Hepatocyte (in vitro differentiated cells): ENCODE results near the gene ABL1. TPM values are rescaled to one million over a fixed set of nuclear protein-coding genes. Genes with fewer than 3 reads are reported as not detected.
A peak's percentile ranks its signal among the peaks of the same experiment; 100 is the strongest.

Source experiments
- DNase-seq: peaks from one replicate; pipeline ENCODE4 v3.0.0-alpha.2; 2016; ENCODE audit warnings: low spot score
- H2AFZ ChIP-seq: fragments of 200-600 bp; sonication (generic); 2 replicates; pipeline ENCODE4 v1.6.0; 2016; ENCODE audit warnings: antibody characterized with exemption, mild to moderate bottlenecking
- H3K27ac ChIP-seq: fragments of 200-600 bp; sonication (generic); 2 replicates; pipeline ENCODE4 v1.5.1; 2016; ENCODE audit warnings: mild to moderate bottlenecking
- H3K27me3 ChIP-seq: fragments of 200-600 bp; sonication (generic); 2 replicates; pipeline ENCODE4 v1.6.1; 2016
- H3K36me3 ChIP-seq: fragments of 200-600 bp; sonication (generic); replicated peaks from 2 replicates; pipeline ENCODE4 v1.5.1; 2016; ENCODE audit warnings: low read depth; ENCODE audit not compliant: insufficient read depth
- H3K4me1 ChIP-seq: fragments of 200-600 bp; sonication (generic); 2 replicates; pipeline ENCODE4 v1.5.1; 2016; ENCODE audit warnings: mild to moderate bottlenecking, moderate library complexity; ENCODE audit not compliant: insufficient read depth
- H3K4me2 ChIP-seq: fragments of 200-600 bp; sonication (generic); 2 replicates; pipeline ENCODE4 v1.6.0; 2016
- H3K4me3 ChIP-seq: fragments of 200-600 bp; sonication (generic); 2 replicates; pipeline ENCODE4 v1.5.1; 2016; ENCODE audit warnings: mild to moderate bottlenecking
- H3K79me2 ChIP-seq: fragments of 200-600 bp; sonication (generic); 2 replicates; pipeline ENCODE4 v1.6.0; 2017; ENCODE audit warnings: mild to moderate bottlenecking
- H3K9me2 ChIP-seq: fragments of 200-600 bp; sonication (generic); replicated peaks from 2 replicates; pipeline ENCODE4 v1.6.0; 2017; ENCODE audit warnings: mild to moderate bottlenecking; ENCODE audit not compliant: insufficient read depth
- H3K9me3 ChIP-seq: fragments of 200-600 bp; sonication (generic); 2 replicates; pipeline ENCODE4 v1.5.1; 2016; ENCODE audit warnings: low read depth, mild to moderate bottlenecking
- H4K20me1 ChIP-seq: fragments of 200-600 bp; sonication (generic); 2 replicates; pipeline ENCODE4 v1.6.0; 2016; ENCODE audit warnings: mild to moderate bottlenecking; ENCODE audit not compliant: insufficient read depth, poor library complexity, severe bottlenecking
- EZH2 ChIP-seq: fragments of 200-600 bp; sonication (generic); IDR thresholded peaks from 2 replicates; pipeline ENCODE4 v1.6.1; 2016; ENCODE audit warnings: antibody characterized with exemption, mild to moderate bottlenecking, borderline replicate concordance
- EZH2phosphoT487 ChIP-seq: fragments of 200-600 bp; sonication (generic); IDR thresholded peaks from one replicate; pipeline ENCODE4 v1.6.1; 2018; ENCODE audit warnings: antibody characterized with exemption, mild to moderate bottlenecking, low read depth, moderate library complexity; ENCODE audit not compliant: unreplicated experiment, severe bottlenecking
- WGBS: methylation state at CpG from one replicate; pipeline ENCODE4 v1.1.6; 2016; ENCODE audit warnings: low lambda C conversion rate; ENCODE audit errors: missing lambda C conversion rate; 5-methylcytosine and 5-hydroxymethylcytosine counted together
- polyA plus RNA-seq: library from polyadenylated mRNA; unstranded; fragments of >200 nt; fragmentation: Nextera tagmentation; extraction: Ambion mirVana; gene quantifications from 2 replicates; pipeline ENCODE4 v1.2.1, GENCODE V29; 2016
- total RNA-seq: library from RNA; depleted of rRNA; stranded (reverse); fragments of >200 nt; gene quantifications from 2 replicates; pipeline ENCODE4 v1.2.3, GENCODE V29; 2014
- TF ChIP-seq, protein P1 (sequence below): fragments of 200-600 bp; sonication (generic); IDR thresholded peaks from 2 replicates; pipeline ENCODE4 v1.5.1; 2016; ENCODE audit warnings: antibody characterized with exemption, mild to moderate bottlenecking; ENCODE audit not compliant: poor library complexity

The ABL1 gene
- total and polyA plus RNA-seq, 2 experiments from 2014 or later: 43.2 to 46.6 TPM

DNA sequence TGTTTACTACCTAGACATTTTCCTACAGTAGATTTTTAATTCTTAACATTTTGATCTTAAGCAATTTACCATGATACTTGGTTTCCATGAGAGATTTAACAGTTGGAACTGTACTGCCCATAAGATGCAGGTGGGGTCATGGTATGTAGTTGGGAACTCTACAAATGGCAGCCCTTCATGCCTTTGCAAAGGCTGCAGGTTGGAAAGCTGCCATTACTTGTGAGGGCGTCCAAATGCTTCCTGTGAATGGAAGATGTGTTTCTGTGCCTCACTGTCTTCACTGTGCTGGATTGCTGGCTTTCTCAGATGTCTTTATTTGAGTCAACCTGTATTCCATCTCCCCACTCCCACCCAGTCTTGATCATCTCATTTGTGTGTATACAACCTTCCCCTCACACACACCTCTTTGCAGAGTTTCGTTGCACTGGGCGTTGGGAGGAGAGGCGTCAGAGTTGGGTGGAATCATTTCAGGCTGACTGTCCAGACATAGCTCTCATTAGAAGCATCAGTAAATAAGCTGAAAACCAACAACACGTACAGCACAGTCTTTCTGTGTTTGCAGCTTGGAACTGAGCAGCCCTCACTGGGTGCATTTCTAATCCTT, 14.8 kb upstream of the ABL1 start:
- no peak for DNase-seq
- no peaks in the 10 kb centered on the region for H3K27me3 ChIP-seq
- H3K36me3 ChIP-seq: no peaks in the 10 kb centered on the region
- H2AFZ ChIP-seq: no peak overlapping the region
- 82% methylated on average over 5 of the region's 5 CpGs for WGBS
- H3K4me1 ChIP-seq: peaks cover 24% of the 10 kb centered on the region
- TF ChIP-seq EZH2phosphoT487 (no peak), EZH2 (no peak)
- TF ChIP-seq, protein P1, sequence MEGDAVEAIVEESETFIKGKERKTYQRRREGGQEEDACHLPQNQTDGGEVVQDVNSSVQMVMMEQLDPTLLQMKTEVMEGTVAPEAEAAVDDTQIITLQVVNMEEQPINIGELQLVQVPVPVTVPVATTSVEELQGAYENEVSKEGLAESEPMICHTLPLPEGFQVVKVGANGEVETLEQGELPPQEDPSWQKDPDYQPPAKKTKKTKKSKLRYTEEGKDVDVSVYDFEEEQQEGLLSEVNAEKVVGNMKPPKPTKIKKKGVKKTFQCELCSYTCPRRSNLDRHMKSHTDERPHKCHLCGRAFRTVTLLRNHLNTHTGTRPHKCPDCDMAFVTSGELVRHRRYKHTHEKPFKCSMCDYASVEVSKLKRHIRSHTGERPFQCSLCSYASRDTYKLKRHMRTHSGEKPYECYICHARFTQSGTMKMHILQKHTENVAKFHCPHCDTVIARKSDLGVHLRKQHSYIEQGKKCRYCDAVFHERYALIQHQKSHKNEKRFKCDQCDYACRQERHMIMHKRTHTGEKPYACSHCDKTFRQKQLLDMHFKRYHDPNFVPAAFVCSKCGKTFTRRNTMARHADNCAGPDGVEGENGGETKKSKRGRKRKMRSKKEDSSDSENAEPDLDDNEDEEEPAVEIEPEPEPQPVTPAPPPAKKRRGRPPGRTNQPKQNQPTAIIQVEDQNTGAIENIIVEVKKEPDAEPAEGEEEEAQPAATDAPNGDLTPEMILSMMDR: no peak
- no peaks in the 10 kb centered on the region for H4K20me1 ChIP-seq
- peaks cover 60% of the 10 kb centered on the region for H3K79me2 ChIP-seq
- H3K27ac ChIP-seq: no peak overlapping the region
- H3K9me3 ChIP-seq: no peaks in the 10 kb centered on the region
- no peak overlapping the region for H3K4me2 ChIP-seq
- H3K9me2 ChIP-seq: no peaks in the 10 kb centered on the region
- H3K4me3 ChIP-seq: no peak overlapping the region

DNA sequence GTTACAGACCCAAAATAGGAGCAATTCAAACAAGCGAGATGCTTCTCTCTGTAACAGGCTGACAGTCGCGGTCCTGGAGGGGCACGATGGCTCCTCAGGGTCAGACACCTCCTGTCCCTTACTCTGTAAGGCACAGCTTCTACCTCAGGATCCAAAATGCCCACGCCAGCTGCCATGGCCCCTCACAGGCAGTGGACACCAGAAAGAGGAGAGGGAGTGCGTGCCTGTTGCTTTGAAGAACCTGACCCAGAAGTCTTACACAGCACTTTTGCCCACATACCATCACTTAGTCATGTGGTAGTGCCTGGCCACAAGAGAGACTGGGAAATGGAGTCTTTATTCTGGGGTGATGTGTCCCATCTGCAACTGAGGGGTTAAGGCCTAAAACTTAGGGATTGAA, 11.6 kb upstream of the ABL1 start:
- whole genome bisulfite sequencing: 83% methylated on average over 6 of the region's 6 CpGs

DNA sequence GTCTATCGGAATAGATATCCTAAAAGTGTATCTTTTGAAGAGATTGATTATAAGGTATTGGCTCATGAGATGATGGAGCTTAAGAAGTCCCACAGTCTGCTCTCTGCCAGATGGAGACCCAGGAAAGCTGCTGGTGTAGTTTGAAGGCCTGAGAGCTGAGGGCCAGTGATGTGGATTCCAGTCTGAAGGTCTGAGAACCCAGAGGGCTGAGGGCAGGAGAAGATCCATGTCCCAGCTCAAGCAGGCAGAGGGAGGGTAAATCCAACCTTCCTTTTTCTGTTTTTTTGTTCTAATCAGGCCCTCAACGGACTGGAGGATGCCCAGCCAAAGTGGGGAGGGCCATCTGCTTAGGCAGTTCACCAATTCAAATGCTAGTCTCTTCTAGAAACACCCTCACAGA, 11.0 kb upstream of the ABL1 start:
- Histone ChIP-seq H4K20me1 (no peaks in the 10 kb centered on the region), H3K36me3 (no peaks in the 10 kb centered on the region), H3K79me2 (peaks cover 76% of the 10 kb centered on the region), H2AFZ (no peak overlapping the region), H3K9me3 (no peaks in the 10 kb centered on the region), H3K4me2 (peak overlapping the region; percentile 62), H3K4me1 (peaks cover 33% of the 10 kb centered on the region), H3K27ac (peak overlapping the region; percentile 87), H3K9me2 (no peaks in the 10 kb centered on the region), H3K4me3 (no peak overlapping the region), H3K27me3 (no peaks in the 10 kb centered on the region)
- 39% methylated on average over 2 of the region's 2 CpGs for WGBS
- TF ChIP-seq, protein P1: no peak
- TF ChIP-seq EZH2phosphoT487 (no peak), EZH2 (no peak)
- DNase-seq: no peak

More for the DNA sequence above, 11.6 kb upstream of the ABL1 start:
- TF ChIP-seq EZH2phosphoT487 (no peak), EZH2 (no peak)
- TF ChIP-seq, protein P1: no peak
- Histone ChIP-seq H4K20me1 (no peaks in the 10 kb centered on the region), H3K9me3 (no peaks in the 10 kb centered on the region), H3K79me2 (peaks cover 73% of the 10 kb centered on the region), H3K27me3 (no peaks in the 10 kb centered on the region), H3K4me1 (peaks cover 33% of the 10 kb centered on the region), H3K27ac (peak overlapping the region; percentile 87), H3K9me2 (no peaks in the 10 kb centered on the region), H3K4me3 (no peak overlapping the region), H3K36me3 (no peaks in the 10 kb centered on the region), H2AFZ (no peak overlapping the region), H3K4me2 (no peak overlapping the region)
- no peak for DNase-seq
